Fibroblast of mammary gland (primary cell): Measurements from ENCODE around the gene PRXL2B.

Source experiments
- DNase-seq: peaks from one replicate; pipeline ENCODE4 v3.0.0-alpha.2; 2010; ENCODE audit warnings: low read depth
- H3K4me3 ChIP-seq: 2 replicates; pipeline ENCODE4 v1.5.1; 2011; ENCODE audit warnings: low read depth, mild to moderate bottlenecking, low read length, moderate library complexity; ENCODE audit not compliant: control insufficient read depth
- TF ChIP-seq, protein P1 (sequence below): conservative IDR thresholded peaks from 2 replicates; pipeline ENCODE4 v1.5.1; 2011; ENCODE audit warnings: low read depth, low read length, inconsistent platforms; ENCODE audit not compliant: control insufficient read depth, insufficient read depth

The PRXL2B gene

GRCh38 chr1:2604156-2604843 is 17.7 kb downstream of the PRXL2B start:
- TF ChIP-seq, protein P1, sequence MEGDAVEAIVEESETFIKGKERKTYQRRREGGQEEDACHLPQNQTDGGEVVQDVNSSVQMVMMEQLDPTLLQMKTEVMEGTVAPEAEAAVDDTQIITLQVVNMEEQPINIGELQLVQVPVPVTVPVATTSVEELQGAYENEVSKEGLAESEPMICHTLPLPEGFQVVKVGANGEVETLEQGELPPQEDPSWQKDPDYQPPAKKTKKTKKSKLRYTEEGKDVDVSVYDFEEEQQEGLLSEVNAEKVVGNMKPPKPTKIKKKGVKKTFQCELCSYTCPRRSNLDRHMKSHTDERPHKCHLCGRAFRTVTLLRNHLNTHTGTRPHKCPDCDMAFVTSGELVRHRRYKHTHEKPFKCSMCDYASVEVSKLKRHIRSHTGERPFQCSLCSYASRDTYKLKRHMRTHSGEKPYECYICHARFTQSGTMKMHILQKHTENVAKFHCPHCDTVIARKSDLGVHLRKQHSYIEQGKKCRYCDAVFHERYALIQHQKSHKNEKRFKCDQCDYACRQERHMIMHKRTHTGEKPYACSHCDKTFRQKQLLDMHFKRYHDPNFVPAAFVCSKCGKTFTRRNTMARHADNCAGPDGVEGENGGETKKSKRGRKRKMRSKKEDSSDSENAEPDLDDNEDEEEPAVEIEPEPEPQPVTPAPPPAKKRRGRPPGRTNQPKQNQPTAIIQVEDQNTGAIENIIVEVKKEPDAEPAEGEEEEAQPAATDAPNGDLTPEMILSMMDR: no peak
- no peak for DNase-seq
- no peak overlapping the region for H3K4me3 ChIP-seq

- TF ChIP-seq, protein P1: no peak
- no peak overlapping the region for H3K4me3 ChIP-seq
- DNase-seq: no peak
Observed at GRCh38 chr1:2604844-2605508, 18.4 kb downstream of the PRXL2B start.

- DNase-seq: no peak
- TF ChIP-seq, protein P1: no peak
- H3K4me3 ChIP-seq: no peak overlapping the region
Observed at GRCh38 chr1:2605509-2606395, 19.2 kb downstream of the PRXL2B start.

GRCh38 chr1:2606396-2606880 is 19.9 kb downstream of the PRXL2B start:
- no peak for DNase-seq
- H3K4me3 ChIP-seq: no peak overlapping the region
- TF ChIP-seq, protein P1: no peak

DNA sequence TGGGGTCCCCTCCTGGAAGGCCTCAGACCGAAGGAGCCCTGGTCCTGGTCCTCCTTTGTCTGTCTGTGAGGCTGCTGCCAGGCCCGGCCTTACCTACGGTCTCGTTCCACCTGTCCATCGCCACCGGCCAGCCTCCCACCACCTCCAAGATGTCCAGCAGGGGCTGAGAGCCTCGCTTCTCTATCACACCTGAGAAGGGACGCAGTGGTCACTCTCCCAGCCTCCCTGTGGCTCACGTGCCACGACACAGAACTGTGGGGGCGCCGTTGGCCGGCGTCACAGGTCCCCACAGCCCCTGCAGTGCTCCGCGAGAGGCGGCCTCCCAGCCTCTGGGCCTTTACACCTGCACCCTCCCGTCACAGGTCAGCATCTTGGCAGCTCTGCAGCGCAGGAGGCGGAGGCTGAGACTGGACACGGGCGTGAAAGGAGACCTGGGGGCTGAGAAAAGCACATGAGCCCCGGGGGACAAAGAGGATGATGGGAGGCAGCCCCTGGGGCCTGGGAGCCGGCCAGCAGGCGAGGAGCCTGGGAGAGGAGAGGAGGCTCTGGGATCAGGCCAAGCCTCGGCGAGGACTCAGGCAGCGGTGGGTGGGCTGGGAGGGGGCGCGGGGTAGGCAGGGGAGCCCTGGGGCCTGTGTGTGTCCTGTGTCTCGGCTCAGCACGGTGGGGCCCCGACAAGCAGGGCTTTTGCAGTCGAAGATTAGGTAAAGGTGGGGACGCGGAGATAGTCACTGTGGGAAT is 20.5 kb downstream of the PRXL2B start:
- TF ChIP-seq, protein P1: no peak

GRCh38 chr1:2607641-2608091 is 21.1 kb downstream of the PRXL2B start:
- H3K4me3 ChIP-seq: no peak overlapping the region
- TF ChIP-seq, protein P1: no peak
- no peak for DNase-seq

More for the DNA sequence above, 20.5 kb downstream of the PRXL2B start:
- H3K4me3 ChIP-seq: no peak overlapping the region
- DNase-seq: no peak
